T-cell (primary cell): ENCODE data around the gene TUT1. TPM values are rescaled to one million over a fixed set of nuclear protein-coding genes. Genes with fewer than 3 reads are reported as not detected.
A peak's percentile ranks its signal among the peaks of the same experiment; 100 is the strongest.

Source experiments
- ATAC-seq, 4 experiments: fragments of 200-7000 bp in 3 of 4; fragments of 150-1000 bp in 1 of 4; cut with Tn5 transposase; replicated peaks in 1 of 4; 1 replicate in 3 of 4; 2 replicates in 1 of 4; pipeline ENCODE4 v1.10.0; 2021; ENCODE audit warnings: moderate library complexity in 3 of 4, mild to moderate bottlenecking in 2 of 4, moderate number of reproducible peaks in 1 of 4
- CTCF ChIA-PET, 2 donors: fragments of 300-600 bp; sonication (Branson Sonifier 250); formaldehyde crosslinking; loops; one replicate each; lab custom pipeline; 2022; ENCODE audit warnings: antibody characterized with exemption in 2 of 2; lab: Charles Lee
- POLR2A ChIA-PET, 2 donors: fragments of 300-600 bp; sonication (Branson Sonifier 250); formaldehyde crosslinking; loops; one replicate each; lab custom pipeline; 2022; ENCODE audit warnings: antibody characterized with exemption in 2 of 2; lab: Charles Lee
- DNase-seq, 35 experiments: peaks; one replicate each; pipeline versions ENCODE4 v3.0.0 to v3.0.0-alpha.2; 2013 to 2023
- H3K27ac ChIP-seq: one replicate; pipeline ENCODE4 v1.5.1; 2013; ENCODE audit warnings: low read length
- H3K27me3 ChIP-seq, 2 experiments: replicated peaks in 1 of 2; 1 replicate in 1 of 2; 2 replicates in 1 of 2; pipeline versions ENCODE4 v1.6.1 to v1.7.0; 2013; ENCODE audit warnings: low read length in 1 of 2, mixed read lengths in 1 of 2; ENCODE audit not compliant: control insufficient read depth in 2 of 2, insufficient read depth in 2 of 2; ENCODE audit errors: extremely low read depth in 1 of 2
- H3K36me3 ChIP-seq, 2 donors: 1 replicate in 1 of 2; 2 replicates in 1 of 2; pipeline versions ENCODE4 v1.6.1 to v1.7.0; 2013; ENCODE audit warnings: low read length in 1 of 2; ENCODE audit not compliant: control insufficient read depth in 2 of 2, insufficient read depth in 1 of 2; ENCODE audit errors: extremely low read depth in 1 of 2
- H3K4me1 ChIP-seq, 2 experiments: 1 replicate in 1 of 2; 2 replicates in 1 of 2; pipeline versions ENCODE4 v1.6.1 to v1.7.0; 2013; ENCODE audit warnings: low read length in 2 of 2, mixed read lengths in 1 of 2; ENCODE audit not compliant: insufficient read depth in 2 of 2, control insufficient read depth in 1 of 2; ENCODE audit errors: extremely low read depth in 1 of 2
- H3K4me3 ChIP-seq, 2 donors: 1 replicate in 1 of 2; 2 replicates in 1 of 2; pipeline versions ENCODE4 v1.5.1 to v1.7.0; 2013; ENCODE audit warnings: mild to moderate bottlenecking in 2 of 2, low read length in 1 of 2, moderate library complexity in 1 of 2; ENCODE audit not compliant: control insufficient read depth in 1 of 2; ENCODE audit errors: extremely low read depth in 1 of 2
- H3K9me3 ChIP-seq: 2 replicates; pipeline ENCODE4 v1.7.0; 2013
- H3K27ac Mint-ChIP-seq, 2 donors: one replicate each; pipeline ENCODE4 v1.8.0; 2020 to 2021; ENCODE audit warnings: mild to moderate bottlenecking in 2 of 2, mixed read lengths in 2 of 2
- H3K27me3 Mint-ChIP-seq, 2 donors: one replicate each; pipeline ENCODE4 v1.8.0; 2021 to 2022; ENCODE audit warnings: mixed read lengths in 2 of 2
- H3K36me3 Mint-ChIP-seq: one replicate; pipeline ENCODE4 v1.8.0; 2021; ENCODE audit warnings: mixed read lengths
- H3K4me1 Mint-ChIP-seq, 3 donors: one replicate each; pipeline ENCODE4 v1.8.0; 2020 to 2022; ENCODE audit warnings: mixed read lengths in 3 of 3, mild to moderate bottlenecking in 1 of 3
- H3K4me3 Mint-ChIP-seq, 3 donors: one replicate each; pipeline ENCODE4 v1.8.0; 2020 to 2022; ENCODE audit warnings: mild to moderate bottlenecking in 3 of 3, mixed read lengths in 3 of 3, moderate library complexity in 3 of 3
- H3K9me3 Mint-ChIP-seq, 3 donors: one replicate each; pipeline ENCODE4 v1.8.0; 2020 to 2022; ENCODE audit warnings: mixed read lengths in 3 of 3
- WGBS: methylation state at CpG from one replicate; pipeline ENCODE4 v1.1.5; 2013; ENCODE audit warnings: missing lambda C conversion rate; ENCODE audit not compliant: insufficient coverage; 5-methylcytosine and 5-hydroxymethylcytosine counted together
- total RNA-seq, 35 experiments: library from RNA in 6 of 35; stranded (reverse) in 6 of 35; fragments of 120-200 nt in 1 of 35; gene quantifications; one replicate each; pipeline versions ENCODE4 v1.2.1 to v1.2.4 and lab custom pipeline; 2013 to 2026

TUT1 gene
- total RNA-seq (10 to 100 TPM; 35.2 to 56.0 (median 42.9) TPM), total RNA-seq (lab: John Stamatoyannopoulos, UW) (4.2 to 19.6 (median 9.6) reads per million in 29 experiments)
- total RNA-seq (2013): 15.6 TPM

DNA sequence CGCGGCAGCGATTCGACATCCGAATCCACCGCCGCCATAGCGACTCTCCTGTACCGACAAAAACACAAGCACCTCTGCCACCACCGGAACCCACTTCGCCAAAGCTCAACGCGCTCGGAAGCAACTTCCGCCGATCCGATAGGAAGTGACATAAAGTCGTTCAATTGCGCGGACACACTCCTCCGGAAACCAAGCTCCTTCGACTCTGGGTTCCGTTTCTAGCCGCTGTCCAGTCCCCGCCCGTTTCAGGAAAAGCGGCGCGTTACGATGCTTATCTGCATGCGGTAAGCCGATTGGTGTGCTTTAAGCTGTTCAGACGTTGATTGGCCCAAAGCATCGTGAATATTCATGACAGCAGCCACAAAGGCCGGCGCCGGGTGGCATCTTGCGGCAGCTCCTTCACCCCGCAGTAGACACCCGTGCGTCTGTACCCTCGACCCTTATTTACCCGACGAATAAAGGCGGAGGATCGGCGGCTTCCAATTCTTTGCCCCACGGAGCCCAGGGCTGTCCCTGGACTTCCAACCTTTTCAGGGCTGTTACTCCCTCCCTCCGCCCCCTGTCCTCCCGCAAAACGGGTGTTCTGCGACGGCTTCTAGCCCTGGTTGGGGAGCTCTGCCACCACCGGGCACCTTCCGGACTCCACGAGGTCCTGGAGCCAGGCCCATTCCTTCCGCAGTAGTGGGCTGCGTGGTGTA lies at the start of gene TUT1:
Gene TUT1 (minus strand): TSS at position 76 of the 698 bp plus-strand sequence. CDS start 38 bp downstream, at position 38.
- peak within 1 kb of the TSS; percentile 90 to 93 for H3K4me3 ChIP-seq
- peaks cover 15 to 48% of the 10 kb centered on the region in 2 experiments for H3K4me1 ChIP-seq
- CTCF ChIA-PET: interaction anchor here (0.5 to 3.2 kb wide), 37 partner anchors 8 to 420 kb away, joined by 3 to 27 read pairs (median 5); partner anchors contain the start of genes CSKMT (in 2 of the 2), B3GAT3 (in 1 of the 2), BSCL2 (in 1 of the 2) and C11orf98 (in 1 of the 2)
- Mint-ChIP-seq H3K36me3 (peaks cover 31% of the 10 kb centered on the region), H3K27ac (peak within 1 kb of the TSS; percentile 98 to 99), H3K4me1 (peaks cover 44 to 57% (median 55%) of the 10 kb centered on the region in 3 donors), H3K27me3 (no peaks in the 10 kb centered on the region), H3K9me3 (no peaks in the 10 kb centered on the region), H3K4me3 (peak within 1 kb of the TSS; percentile 96 to 99 (median 97))
- DNase-seq (peak; percentile 91 to 99 (median 96)), ATAC-seq (peak; percentile 85 to 91 (median 88))
- POLR2A ChIA-PET: interaction anchor here (0.5 to 3.1 kb wide), 33 partner anchors 9 to 291 kb away, joined by 3 to 28 read pairs (median 6); partner anchors contain the start of genes C11orf98 (in 2 of the 2), CSKMT (in 2 of the 2), B3GAT3 (in 1 of the 2) and EEF1G (in 1 of the 2)
- no peaks in the 10 kb centered on the region for H3K9me3 ChIP-seq
- no peaks in the 10 kb centered on the region for H3K27me3 ChIP-seq
- peak within 1 kb of the TSS; percentile 92 for H3K27ac ChIP-seq
- H3K36me3 ChIP-seq: peaks cover 15 to 45% of the 10 kb centered on the region in 2 donors
- WGBS: under 1% methylated on average over 58 of the region's 58 CpGs

DNA sequence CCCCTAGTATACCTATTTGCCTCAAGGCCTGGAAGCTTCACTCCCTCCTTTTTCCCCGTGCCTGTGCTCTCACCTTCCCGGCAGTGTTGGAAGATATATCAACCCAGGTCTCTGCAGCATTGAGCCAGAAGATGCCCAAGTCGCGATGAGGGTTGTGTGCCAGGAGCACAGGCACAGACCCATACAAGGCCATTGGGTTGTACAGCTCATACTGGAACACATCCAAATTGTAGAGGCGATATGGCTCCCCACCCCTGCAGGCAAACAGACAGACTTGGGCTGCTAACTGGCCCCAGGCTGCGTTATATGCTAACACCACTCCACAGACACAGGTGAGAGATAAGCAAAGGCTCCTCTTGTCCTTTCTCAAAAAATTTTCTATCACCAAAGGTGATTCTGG lies 41.2 kb upstream of the TUT1 start:
- Histone ChIP-seq H3K27ac (no peak overlapping the region), H3K27me3 (no peaks in the 10 kb centered on the region), H3K36me3 (peaks cover 30 to 88% of the 10 kb centered on the region in 2 donors), H3K9me3 (no peaks in the 10 kb centered on the region), H3K4me1 (peaks cover 4 to 17% of the 10 kb centered on the region in 2 experiments), H3K4me3 (no peak overlapping the region)
- ChIA-PET POLR2A (interaction anchor here in 1 of 2 donors (0.6 to 0.7 kb wide), 2 partner anchors 15 to 23 kb away, joined by 4 to 5 read pairs; no protein-coding TSS in a partner anchor), CTCF (no interaction called here)
- ATAC-seq: no peak
- Mint-ChIP-seq H3K9me3 (no peaks in the 10 kb centered on the region), H3K36me3 (peaks cover 67% of the 10 kb centered on the region), H3K4me1 (peaks cover 20 to 37% (median 24%) of the 10 kb centered on the region in 3 donors), H3K27me3 (no peaks in the 10 kb centered on the region), H3K4me3 (no peak overlapping the region), H3K27ac (peak overlapping the region; percentile 28 to 31)
- 100% methylated on average over 6 of the region's 6 CpGs for WGBS
- DNase-seq: no peak

- CTCF ChIA-PET: no interaction called here
- peaks cover 52% of the 10 kb centered on the region for H3K36me3 Mint-ChIP-seq
- POLR2A ChIA-PET: interaction anchor here in 1 of 2 donors (0.6 kb wide), 1 partner anchor 313 kb away, joined by 3 read pairs; no protein-coding TSS in a partner anchor
- peak overlapping the region in 1 of 2 donors; percentile 48 for H3K27ac Mint-ChIP-seq
- Histone ChIP-seq H3K4me1 (no peaks in the 10 kb centered on the region), H3K9me3 (no peaks in the 10 kb centered on the region), H3K27me3 (no peaks in the 10 kb centered on the region), H3K4me3 (no peak overlapping the region), H3K27ac (no peak overlapping the region), H3K36me3 (peaks cover 24 to 73% of the 10 kb centered on the region in 2 donors)
- peaks cover under 1 to 15% (median 1%) of the 10 kb centered on the region in 3 donors for H3K4me1 Mint-ChIP-seq
- ATAC-seq (peak in 3 of 4 experiments; percentile 16 to 41 (median 35)), DNase-seq (no peak)
- 85% methylated on average over 1 of the region's 3 CpGs for WGBS
- H3K9me3 Mint-ChIP-seq: no peaks in the 10 kb centered on the region
- H3K27me3 Mint-ChIP-seq: no peaks in the 10 kb centered on the region
- H3K4me3 Mint-ChIP-seq: no peak overlapping the region
These were observed 36.4 kb upstream of the TUT1 start for GRCh38 chr11:62627713-62628112.

DNA sequence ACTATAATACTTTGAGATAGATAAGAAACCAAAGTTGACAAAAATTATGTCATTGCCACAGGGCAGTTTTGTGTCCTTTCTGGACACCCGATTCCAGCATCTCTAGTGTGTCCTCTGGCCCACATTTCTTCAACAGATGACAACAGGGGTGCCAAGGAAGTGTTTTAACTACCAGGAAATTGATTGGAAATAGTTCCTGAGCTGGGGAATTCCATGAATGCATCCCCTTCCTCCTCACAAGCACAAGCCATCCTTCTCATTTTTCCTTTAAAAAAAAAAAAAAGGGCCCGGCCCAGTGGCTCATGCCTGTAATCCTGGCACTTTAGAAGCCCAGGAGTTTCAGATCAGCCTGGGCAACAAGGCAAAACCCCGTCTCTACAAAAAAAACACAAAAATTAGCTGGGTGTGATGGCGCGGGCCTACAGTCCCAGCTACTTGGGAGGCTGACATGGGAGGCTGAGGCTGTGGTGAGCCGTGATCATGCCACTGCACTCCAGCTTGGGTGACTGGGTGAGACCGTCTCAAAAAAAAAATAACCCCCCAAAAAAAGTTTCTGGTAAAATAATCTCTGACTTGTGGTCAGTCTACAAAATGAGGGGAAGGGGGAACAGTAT lies 31.3 kb upstream of the TUT1 start:
- CTCF ChIA-PET: interaction anchor here (0.6 to 2.3 kb wide), 8 partner anchors 9 to 72 kb away, joined by 3 to 11 read pairs (median 4); partner anchors contain the start of genes C11orf98 (in 1 of the 2), CSKMT (in 1 of the 2), MTA2 (in 1 of the 2) and ROM1 (in 1 of the 2)
- peaks cover 18 to 27% (median 24%) of the 10 kb centered on the region in 3 donors for H3K4me1 Mint-ChIP-seq
- H3K27ac Mint-ChIP-seq: peak overlapping the region; percentile 96
- POLR2A ChIA-PET: interaction anchor here (0.6 to 1.3 kb wide), 10 partner anchors 15 to 132 kb away, joined by 3 to 9 read pairs (median 4); partner anchors contain the start of genes LBHD1 (in 1 of the 2), TUT1 (in 1 of the 2) and UQCC3 (in 1 of the 2)
- H3K36me3 Mint-ChIP-seq: peaks cover 19% of the 10 kb centered on the region
- no peaks in the 10 kb centered on the region for H3K27me3 Mint-ChIP-seq
- Histone ChIP-seq H3K27me3 (no peaks in the 10 kb centered on the region), H3K27ac (peak overlapping the region; percentile 85), H3K4me1 (peaks cover 15 to 23% of the 10 kb centered on the region in 2 experiments), H3K4me3 (no peak overlapping the region), H3K9me3 (no peaks in the 10 kb centered on the region), H3K36me3 (peaks cover 0 to 24% of the 10 kb centered on the region in 2 donors)
- H3K9me3 Mint-ChIP-seq: no peaks in the 10 kb centered on the region
- ATAC-seq: no peak
- peak overlapping the region; percentile 84 to 99 (median 90) for H3K4me3 Mint-ChIP-seq
- peak in 1 of 35 experiments; percentile 29 for DNase-seq
- no CpG with 5 or more reads among the region's 7 CpGs for WGBS

GRCh38 chr11:62621567-62622470 lies 30.5 kb upstream of the TUT1 start, which contains the start of gene B3GAT3:
B3GAT3 (minus strand) TSS chr11:62621986; CDS start chr11:62621947, 39 bp downstream.
- peaks cover 17 to 27% (median 24%) of the 10 kb centered on the region in 3 donors for H3K4me1 Mint-ChIP-seq
- peak within 1 kb of the TSS; percentile 83 to 95 for H3K4me3 ChIP-seq
- peak; percentile 89 to 99 (median 95) for DNase-seq
- H3K9me3 Mint-ChIP-seq: no peaks in the 10 kb centered on the region
- H3K4me1 ChIP-seq: peaks cover 15 to 27% of the 10 kb centered on the region in 2 experiments
- ChIA-PET POLR2A (interaction anchor here (0.6 to 1.5 kb wide), 14 partner anchors 17 to 1647 kb away, joined by 3 to 9 read pairs (median 5); partner anchors contain the start of genes C11orf98 (in 1 of the 2), CSKMT (in 1 of the 2), LBHD1 (in 1 of the 2) and TUT1 (in 1 of the 2)), CTCF (interaction anchor here (0.5 to 2.3 kb wide), 10 partner anchors 9 to 233 kb away, joined by 3 to 17 read pairs (median 6); partner anchors contain the start of genes C11orf98 (in 1 of the 2), CSKMT (in 1 of the 2), MTA2 (in 1 of the 2) and ROM1 (in 1 of the 2))
- no peaks in the 10 kb centered on the region for H3K27me3 Mint-ChIP-seq
- no peaks in the 10 kb centered on the region for H3K9me3 ChIP-seq
- ATAC-seq: peak; percentile 79 to 84 (median 82)
- no peaks in the 10 kb centered on the region for H3K27me3 ChIP-seq
- peak within 1 kb of the TSS; percentile 90 to 99 (median 94) for H3K4me3 Mint-ChIP-seq
- H3K27ac ChIP-seq: peak within 1 kb of the TSS; percentile 85
- H3K36me3 ChIP-seq: peaks cover under 1 to 25% of the 10 kb centered on the region in 2 donors
- WGBS: under 1% methylated on average over 76 of the region's 77 CpGs
- peaks cover 14% of the 10 kb centered on the region for H3K36me3 Mint-ChIP-seq
- H3K27ac Mint-ChIP-seq: peak within 1 kb of the TSS; percentile 96 to 97
